Ovary (tissue), 9 donors: ENCODE data around the gene RILPL2. TPM values are rescaled to one million over a fixed set of nuclear protein-coding genes. Genes with fewer than 3 reads are reported as not detected.
"Not testable (repeated sequence)": the region's sequence is repeated elsewhere in the genome, so short reads cannot be mapped to it uniquely, and the experiment has no call there.

Experiments
- DNase-seq, 5 donors: peaks; one replicate each; pipeline ENCODE4 v3.0.0-alpha.2; 2019 to 2020
- H3K27ac ChIP-seq, 2 donors: fragments of 200-600 bp; one replicate each; pipeline versions ENCODE4 v1.5.1 to v1.8.0; 2019 to 2022
- H3K27me3 ChIP-seq: fragments of 200-600 bp; one replicate; pipeline ENCODE4 v1.8.0; 2022
- H3K36me3 ChIP-seq: fragments of 200-600 bp; sonication (generic); one replicate; pipeline ENCODE4 v1.5.1; 2019
- H3K4me1 ChIP-seq: one replicate; pipeline ENCODE4 v1.8.1; 2013; ENCODE audit warnings: mild to moderate bottlenecking, moderate library complexity; ENCODE audit not compliant: insufficient read depth
- H3K4me3 ChIP-seq: fragments of 200-600 bp; sonication (generic); one replicate; pipeline ENCODE4 v1.5.1; 2017
- H3K9me3 ChIP-seq, 2 donors: fragments of 200-600 bp in 1 of 2; sonication (generic) in 1 of 2; one replicate each; pipeline versions ENCODE4 v1.5.1 to v1.8.1; 2013 to 2019; ENCODE audit warnings: mild to moderate bottlenecking in 1 of 2, moderate library complexity in 1 of 2
- EP300 ChIP-seq: sonication (generic); formaldehyde crosslinking; IDR thresholded peaks from one replicate; pipeline ENCODE4 v1.6.1; 2017; ENCODE audit warnings: antibody characterized with exemption
- POLR2A ChIP-seq: fragments of 450-650 bp; IDR thresholded peaks from one replicate; pipeline ENCODE4 v1.6.1; 2017; ENCODE audit warnings: antibody characterized with exemption, mild to moderate bottlenecking, moderate library complexity
- WGBS, 3 donors: extraction: QIAGEN DNeasy Blood & Tissue Kit in 1 of 3; methylation state at CpG; one replicate each; pipeline versions ENCODE4 v1.1.5 to v1.1.7; 2013 to 2017; 5-methylcytosine and 5-hydroxymethylcytosine counted together
- intact Hi-C, 4 donors: fragments of 100-400 bp; cut with DNase I; formaldehyde crosslinking; loops; one replicate each; pipeline versions ENCODE4 v1.11.0 to v1.15.1; 2022 to 2023
- polyA plus RNA-seq, 2 donors: library from polyadenylated mRNA; stranded (reverse); fragments of 200-250 nt in 1 of 2; fragments of 350-450 nt in 1 of 2; fragmentation: Illumina TruSeq in 1 of 2; extraction: RNeasy Lipid Tissue Mini Kit (QIAGEN cat#74804) in 1 of 2; gene quantifications; one replicate each; pipeline ENCODE4 v1.2.3, GENCODE V29; 2013 to 2014
- total RNA-seq, 7 donors: library from RNA; depleted of rRNA in 2 of 7; stranded (reverse); fragments of >200 nt in 2 of 7; fragmentation: NEBNext Ultra II Directional in 3 of 7; extraction: Animal tissue kit (Norgen Biotek cat#: 25700) in 3 of 7; gene quantifications; one replicate each; pipeline versions ENCODE4 v1.1.0 to v1.2.4, GENCODE V29; 2016 to 2023
- TF ChIP-seq, protein P1 (sequence below), 3 donors: fragments of 450-650 bp in 2 of 3; fragments of 200-600 bp in 1 of 3; IDR thresholded peaks; one replicate each; pipeline versions ENCODE4 v1.5.1 to v1.8.0; 2016 to 2022; ENCODE audit warnings: antibody characterized with exemption in 3 of 3, mild to moderate bottlenecking in 1 of 3
- donor health status: DM: no; HTN: no; CAD: no; lungs with moderate emphysema.
- donor health status: DM: no; HTN: no; CAD: no.
- donor health status: Bipolar disorder and iron deficiency.
- donor health status: DM: yes; HTN: yes; CAD: no.
- donor health status: DM: no; HTN: no; CAD: no.
- donor health status: DM: yes; HTN: yes; CAD: no.

RILPL2 gene
- total and polyA plus RNA-seq, 9 donors = 4.6 to 8.7 (median 5.8) TPM

DNA sequence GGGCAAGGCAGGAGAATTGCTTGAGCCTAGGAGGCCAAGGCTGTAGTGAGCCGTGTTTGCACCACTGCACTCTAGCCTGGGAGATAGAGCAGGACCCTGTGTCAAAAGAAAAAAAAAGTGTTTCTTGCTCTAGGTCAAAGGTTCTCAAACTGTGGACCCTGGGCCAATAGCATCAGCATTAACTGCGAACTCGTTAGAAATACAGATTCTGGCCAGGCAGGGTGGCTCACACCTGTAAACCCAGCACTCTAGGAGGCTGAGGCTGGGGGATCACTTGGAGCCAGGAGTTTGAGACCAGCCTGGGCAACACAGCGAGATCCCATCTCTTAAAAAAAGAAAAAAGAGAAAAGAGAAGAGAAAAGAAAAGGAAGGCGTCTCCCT is 858 bp downstream of the RILPL2 start:
- Histone ChIP-seq H3K4me3 (peak overlapping the region; percentile 69), H3K4me1 (peaks cover 10% of the 10 kb centered on the region), H3K9me3 (no peaks in the 10 kb centered on the region), H3K27me3 (no peaks in the 10 kb centered on the region), H3K27ac (peak overlapping the region in 1 of 2 donors; percentile 16), H3K36me3 (no peaks in the 10 kb centered on the region)
- TF ChIP-seq, protein P1, sequence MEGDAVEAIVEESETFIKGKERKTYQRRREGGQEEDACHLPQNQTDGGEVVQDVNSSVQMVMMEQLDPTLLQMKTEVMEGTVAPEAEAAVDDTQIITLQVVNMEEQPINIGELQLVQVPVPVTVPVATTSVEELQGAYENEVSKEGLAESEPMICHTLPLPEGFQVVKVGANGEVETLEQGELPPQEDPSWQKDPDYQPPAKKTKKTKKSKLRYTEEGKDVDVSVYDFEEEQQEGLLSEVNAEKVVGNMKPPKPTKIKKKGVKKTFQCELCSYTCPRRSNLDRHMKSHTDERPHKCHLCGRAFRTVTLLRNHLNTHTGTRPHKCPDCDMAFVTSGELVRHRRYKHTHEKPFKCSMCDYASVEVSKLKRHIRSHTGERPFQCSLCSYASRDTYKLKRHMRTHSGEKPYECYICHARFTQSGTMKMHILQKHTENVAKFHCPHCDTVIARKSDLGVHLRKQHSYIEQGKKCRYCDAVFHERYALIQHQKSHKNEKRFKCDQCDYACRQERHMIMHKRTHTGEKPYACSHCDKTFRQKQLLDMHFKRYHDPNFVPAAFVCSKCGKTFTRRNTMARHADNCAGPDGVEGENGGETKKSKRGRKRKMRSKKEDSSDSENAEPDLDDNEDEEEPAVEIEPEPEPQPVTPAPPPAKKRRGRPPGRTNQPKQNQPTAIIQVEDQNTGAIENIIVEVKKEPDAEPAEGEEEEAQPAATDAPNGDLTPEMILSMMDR (IDR thresholded peaks at IDR 0.05) = no peak
- no peak for TF ChIP-seq EP300
- no peak for TF ChIP-seq POLR2A
- WGBS, 3 donors = 22 to 32% (median 26%) methylated on average over 5 of the region's 5 CpGs
- intact Hi-C loops = no loop called here
- DNase-seq = no peak

- peaks cover 10% of the 10 kb centered on the region for H3K4me1 ChIP-seq
- DNase-seq = no peak
- H3K9me3 ChIP-seq = no peaks in the 10 kb centered on the region
- WGBS, 3 donors = 95 to 96% (median 95%) methylated on average over 6 of the region's 6 CpGs
- H3K36me3 ChIP-seq = no peaks in the 10 kb centered on the region
- TF ChIP-seq, protein P1 (IDR thresholded peaks at IDR 0.05) = no peak
- TF ChIP-seq POLR2A (no peak), EP300 (no peak)
- intact Hi-C loops = no loop called here
- H3K4me3 ChIP-seq = no peak overlapping the region
- H3K27ac ChIP-seq = no peak overlapping the region
- H3K27me3 ChIP-seq = no peaks in the 10 kb centered on the region
Measured at GRCh38 chr12:123433615-123434014, 2.9 kb downstream of the RILPL2 start.

- H3K36me3 ChIP-seq, H3K9me3 ChIP-seq, DNase-seq, H3K4me3 ChIP-seq, H3K27me3 ChIP-seq, intact Hi-C loops, H3K27ac ChIP-seq: not testable (repeated sequence)
- 76 to 80% (median 77%) methylated on average over 15 of the region's 15 CpGs for WGBS, 3 donors
- H3K4me1 ChIP-seq = peaks cover 10% of the 10 kb centered on the region
Measured at GRCh38 chr12:123431951-123432817, 4.3 kb downstream of the RILPL2 start.

GRCh38 chr12:123429101-123429500 is 7.4 kb downstream of the RILPL2 start:
- intact Hi-C loops, H3K4me1 ChIP-seq, DNase-seq, H3K27me3 ChIP-seq, H3K27ac ChIP-seq, H3K9me3 ChIP-seq, H3K36me3 ChIP-seq, H3K4me3 ChIP-seq: not testable (repeated sequence)
- WGBS, 3 donors = 92 to 96% (median 95%) methylated on average over 8 of the region's 8 CpGs

DNA sequence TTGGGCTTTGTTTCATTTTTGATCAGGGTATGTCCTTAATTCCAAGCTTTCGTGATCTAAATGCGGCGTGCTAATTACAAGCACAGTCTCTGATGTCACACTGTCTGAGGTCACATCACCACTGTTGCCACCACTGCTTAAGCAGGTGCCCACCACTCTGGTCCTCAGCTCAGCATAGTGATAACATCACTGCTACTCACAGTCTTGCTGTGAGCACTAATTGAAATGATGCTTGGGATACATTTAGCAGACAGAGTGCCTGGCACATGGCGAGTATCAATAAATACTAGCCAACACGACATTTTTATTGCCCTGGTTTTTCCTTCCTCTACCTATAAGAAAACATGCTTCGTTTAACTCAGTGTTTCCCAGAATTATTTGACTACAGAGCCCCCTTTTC is 7.9 kb downstream of the RILPL2 start:
- H3K36me3 ChIP-seq = no peaks in the 10 kb centered on the region
- WGBS, 3 donors = 72 to 76% (median 74%) methylated on average over 6 of the region's 6 CpGs

More for the DNA sequence above, 7.9 kb downstream of the RILPL2 start:
- Histone ChIP-seq H3K27ac (no peak overlapping the region), H3K4me1 (peaks cover 3% of the 10 kb centered on the region), H3K4me3 (no peak overlapping the region), H3K9me3 (no peaks in the 10 kb centered on the region), H3K27me3 (no peaks in the 10 kb centered on the region)
- DNase-seq = no peak
- intact Hi-C loops = no loop called here
- TF ChIP-seq POLR2A (no peak), EP300 (no peak)
- TF ChIP-seq, protein P1 (IDR thresholded peaks at IDR 0.05) = no peak
